Fibroblast of skin of left quadriceps (primary cell): ENCODE measurements around the gene TEDC2.

Source experiments
- DNase-seq, 2 experiments: peaks; one replicate each; pipeline ENCODE4 v3.0.0-alpha.2; 2013; ENCODE audit warnings: low read depth in 2 of 2

Gene TEDC2

GRCh38 chr16:2466667-2467527 lies 7.0 kb downstream of the TEDC2 start:
- no peak for DNase-seq

GRCh38 chr16:2467528-2468232 lies 7.8 kb downstream of the TEDC2 start:
- peak; percentile 41 for DNase-seq

DNA sequence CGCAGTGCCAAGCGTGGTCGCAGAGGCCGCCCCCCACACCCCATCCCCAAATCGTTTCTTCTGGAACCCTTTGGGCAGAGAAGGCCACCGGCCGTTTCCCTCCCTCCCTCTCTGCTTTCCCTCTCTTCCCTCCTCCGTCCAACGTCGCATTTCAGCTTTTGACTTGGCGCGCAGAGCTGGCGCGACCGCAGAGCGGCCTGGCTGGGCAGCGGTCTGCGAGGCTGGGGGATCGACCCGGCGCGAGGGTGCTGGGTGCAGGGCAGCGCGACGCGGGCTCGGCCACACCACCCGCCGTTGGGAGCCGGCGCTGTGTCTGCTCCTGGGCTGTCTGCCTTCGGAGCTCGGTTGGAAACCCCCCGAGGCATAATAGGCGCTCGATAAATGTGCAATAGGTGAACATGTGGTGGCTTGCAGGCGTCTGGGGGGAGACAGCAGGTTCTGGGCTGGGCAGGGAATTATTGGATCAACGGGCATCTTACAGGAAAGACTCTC lies 8.4 kb downstream of the TEDC2 start:
- no peak for DNase-seq

GRCh38 chr16:2468725-2469398 lies 9.0 kb downstream of the TEDC2 start:
- no peak for DNase-seq

DNA sequence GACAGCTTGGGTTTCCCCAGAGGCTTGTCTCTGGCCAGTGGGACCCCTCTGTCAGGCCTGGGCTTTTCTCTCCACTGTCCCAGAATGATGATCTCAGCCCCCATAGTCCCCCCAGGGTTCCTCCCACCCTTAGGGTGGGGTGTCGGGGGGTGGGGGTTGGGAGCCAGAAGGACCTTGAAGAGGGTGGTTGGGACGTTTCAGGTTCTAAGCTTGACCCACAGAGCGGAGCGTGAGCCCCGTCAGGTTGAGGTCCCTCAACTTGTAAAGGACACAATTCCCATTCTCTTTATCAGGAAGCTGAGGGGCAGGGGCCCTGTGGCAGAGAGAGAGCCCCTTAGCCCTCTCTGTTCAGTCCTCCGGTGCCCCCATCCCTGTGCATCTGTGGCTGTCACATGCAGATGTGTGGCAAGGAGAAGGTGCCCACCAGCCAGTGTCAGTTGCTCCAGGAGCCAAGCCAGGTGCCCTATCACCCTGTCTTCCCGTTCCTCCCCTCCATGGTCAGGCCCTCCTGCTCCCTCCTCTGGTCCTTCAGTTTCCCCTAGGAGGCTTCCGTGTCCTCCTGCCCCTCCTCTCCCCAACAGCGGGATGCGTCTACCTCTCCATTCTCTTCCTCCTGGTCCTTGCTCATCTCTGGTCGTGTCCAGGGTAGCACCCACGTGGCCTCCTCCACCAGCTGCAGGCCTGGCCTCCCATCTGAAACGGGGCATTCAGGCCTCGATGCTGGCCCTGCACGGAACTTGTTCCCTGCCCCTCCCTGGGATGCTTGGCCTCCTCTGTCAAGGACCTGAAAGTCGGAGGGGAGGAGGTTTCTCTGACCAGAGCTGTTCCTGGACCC lies 9.7 kb downstream of the TEDC2 start:
- DNase-seq = no peak

- no peak for DNase-seq
Measured at GRCh38 chr16:2470234-2470601, 10.3 kb downstream of the TEDC2 start.

GRCh38 chr16:2470603-2471015 lies 10.7 kb downstream of the TEDC2 start:
- no peak for DNase-seq

- DNase-seq = no peak
Measured at GRCh38 chr16:2471016-2471652, 11.2 kb downstream of the TEDC2 start, which contains the start of gene NTN3. NTN3 (plus strand) TSS chr16:2471297; CDS start chr16:2471702, 405 bp downstream.

DNA sequence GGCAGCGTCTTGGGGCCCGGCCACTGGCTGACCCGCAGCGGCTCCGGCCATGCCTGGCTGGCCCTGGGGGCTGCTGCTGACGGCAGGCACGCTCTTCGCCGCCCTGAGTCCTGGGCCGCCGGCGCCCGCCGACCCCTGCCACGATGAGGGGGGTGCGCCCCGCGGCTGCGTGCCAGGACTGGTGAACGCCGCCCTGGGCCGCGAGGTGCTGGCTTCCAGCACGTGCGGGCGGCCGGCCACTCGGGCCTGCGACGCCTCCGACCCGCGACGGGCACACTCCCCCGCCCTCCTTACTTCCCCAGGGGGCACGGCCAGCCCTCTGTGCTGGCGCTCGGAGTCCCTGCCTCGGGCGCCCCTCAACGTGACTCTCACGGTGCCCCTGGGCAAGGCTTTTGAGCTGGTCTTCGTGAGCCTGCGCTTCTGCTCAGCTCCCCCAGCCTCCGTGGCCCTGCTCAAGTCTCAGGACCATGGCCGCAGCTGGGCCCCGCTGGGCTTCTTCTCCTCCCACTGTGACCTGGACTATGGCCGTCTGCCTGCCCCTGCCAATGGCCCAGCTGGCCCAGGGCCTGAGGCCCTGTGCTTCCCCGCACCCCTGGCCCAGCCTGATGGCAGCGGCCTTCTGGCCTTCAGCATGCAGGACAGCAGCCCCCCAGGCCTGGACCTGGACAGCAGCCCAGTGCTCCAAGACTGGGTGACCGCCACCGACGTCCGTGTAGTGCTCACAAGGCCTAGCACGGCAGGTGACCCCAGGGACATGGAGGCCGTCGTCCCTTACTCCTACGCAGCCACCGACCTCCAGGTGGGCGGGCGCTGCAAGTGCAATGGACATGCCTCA lies 12.0 kb downstream of the TEDC2 start:
- no peak for DNase-seq

DNA sequence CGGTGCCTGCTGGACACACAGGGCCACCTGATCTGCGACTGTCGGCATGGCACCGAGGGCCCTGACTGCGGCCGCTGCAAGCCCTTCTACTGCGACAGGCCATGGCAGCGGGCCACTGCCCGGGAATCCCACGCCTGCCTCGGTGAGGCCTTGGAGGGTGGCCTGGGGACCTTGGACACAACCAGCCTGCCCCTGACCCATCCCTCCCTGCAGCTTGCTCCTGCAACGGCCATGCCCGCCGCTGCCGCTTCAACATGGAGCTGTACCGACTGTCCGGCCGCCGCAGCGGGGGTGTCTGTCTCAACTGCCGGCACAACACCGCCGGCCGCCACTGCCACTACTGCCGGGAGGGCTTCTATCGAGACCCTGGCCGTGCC lies 12.6 kb downstream of the TEDC2 start:
- no peak for DNase-seq

GRCh38 chr16:2472885-2473445 lies 13.1 kb downstream of the TEDC2 start:
- DNase-seq = no peak

DNA sequence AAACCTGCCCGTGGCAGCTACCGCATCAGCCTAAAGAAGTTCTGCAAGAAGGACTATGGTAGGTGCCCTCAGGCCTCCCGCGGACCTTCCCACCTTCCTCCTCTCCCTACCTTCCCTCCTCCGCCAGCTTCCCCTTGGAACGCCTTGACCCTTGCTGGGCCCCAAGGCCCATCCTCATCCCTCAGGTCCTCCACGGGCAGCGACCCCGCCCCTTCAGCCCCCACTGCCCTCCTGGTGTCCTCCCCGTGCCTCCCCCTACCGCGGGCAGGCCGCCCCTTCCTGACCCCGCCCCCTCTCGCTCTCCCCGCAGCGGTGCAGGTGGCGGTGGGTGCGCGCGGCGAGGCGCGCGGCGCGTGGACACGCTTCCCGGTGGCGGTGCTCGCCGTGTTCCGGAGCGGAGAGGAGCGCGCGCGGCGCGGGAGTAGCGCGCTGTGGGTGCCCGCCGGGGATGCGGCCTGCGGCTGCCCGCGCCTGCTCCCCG lies 13.6 kb downstream of the TEDC2 start:
- no peak for DNase-seq

- no peak for DNase-seq
Measured at GRCh38 chr16:2473999-2474876, 14.3 kb downstream of the TEDC2 start.

- DNase-seq = peak; percentile 53 to 63
Measured at GRCh38 chr16:2474877-2475412, 15.0 kb downstream of the TEDC2 start, which contains the start of gene TBC1D24. TBC1D24 (plus strand) TSS chr16:2475127; CDS start chr16:2496149, 21,022 bp downstream.

DNA sequence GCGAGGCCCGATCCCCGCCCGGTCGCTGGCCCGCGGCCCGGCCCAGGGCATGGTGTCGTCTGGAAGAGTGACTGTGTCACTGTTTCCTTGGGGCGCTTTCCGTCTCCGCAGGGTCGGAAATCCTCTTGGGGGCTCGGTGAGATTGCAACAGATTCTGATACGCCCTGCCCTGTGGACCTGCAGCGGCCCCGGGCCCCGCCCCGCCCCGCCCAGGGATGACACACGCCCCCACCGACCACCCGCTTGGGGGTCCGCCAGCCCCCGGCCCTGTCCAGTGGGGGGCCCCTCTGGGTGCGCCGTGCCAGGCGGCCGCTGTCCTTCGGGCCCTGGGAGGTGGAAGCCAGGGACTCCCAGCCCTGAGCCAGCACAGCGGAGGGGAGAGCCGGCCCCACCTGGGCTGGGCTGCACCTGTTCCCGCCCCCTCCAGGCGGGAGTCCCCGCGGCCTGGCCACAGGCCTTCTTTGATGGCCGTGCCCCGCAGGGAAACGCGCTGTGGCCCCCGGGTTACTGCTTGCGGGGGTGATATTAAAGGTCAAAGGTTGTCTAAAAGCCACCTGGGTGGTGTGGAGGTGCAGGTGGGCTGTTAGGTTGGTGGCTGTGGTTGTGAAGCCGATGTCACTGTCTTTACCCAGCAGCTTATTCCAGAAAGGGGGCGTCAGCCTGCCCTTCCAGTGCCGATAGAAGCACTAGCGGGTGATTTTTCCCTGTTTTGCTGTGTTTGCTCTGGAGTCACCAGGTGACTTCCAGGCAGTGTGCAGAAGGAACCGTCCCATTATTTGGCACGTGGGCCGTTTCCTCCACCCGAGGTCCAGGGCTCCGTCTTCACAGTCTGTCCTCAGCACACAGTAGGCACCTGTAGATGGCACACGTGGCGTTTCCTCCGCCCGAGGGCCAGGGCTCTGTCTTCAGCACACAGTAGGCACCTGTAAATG lies 15.8 kb downstream of the TEDC2 start:
- no peak for DNase-seq

DNA sequence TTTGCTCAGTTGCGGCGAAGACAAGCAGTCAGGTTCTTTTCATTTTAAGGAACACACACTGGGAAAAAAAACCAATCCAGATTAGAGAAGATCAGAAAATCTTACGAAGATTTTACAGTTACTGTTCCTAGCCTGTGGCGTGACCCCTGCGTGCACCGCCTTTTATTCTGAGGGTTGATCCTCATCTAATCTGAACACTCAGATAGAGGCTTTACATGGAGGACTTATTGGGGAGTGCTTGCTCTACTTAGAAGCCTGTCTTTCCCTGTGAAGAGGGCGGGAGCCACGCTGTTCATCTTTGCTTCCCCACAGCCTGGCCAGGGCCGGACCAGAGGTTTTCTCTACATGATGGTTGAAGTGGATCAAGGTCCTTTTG lies 16.4 kb downstream of the TEDC2 start:
- DNase-seq = no peak

GRCh38 chr16:2476741-2477140 lies 16.8 kb downstream of the TEDC2 start:
- DNase-seq = no peak
